GM19035 (cell line): ENCODE results near the gene UPF2.

Source experiments
- ATAC-seq: cut with Tn5 transposase; IDR thresholded peaks from one replicate; pipeline ENCODE4 v1.9.1; 2021; ENCODE audit not compliant: unreplicated experiment

Gene UPF2

DNA sequence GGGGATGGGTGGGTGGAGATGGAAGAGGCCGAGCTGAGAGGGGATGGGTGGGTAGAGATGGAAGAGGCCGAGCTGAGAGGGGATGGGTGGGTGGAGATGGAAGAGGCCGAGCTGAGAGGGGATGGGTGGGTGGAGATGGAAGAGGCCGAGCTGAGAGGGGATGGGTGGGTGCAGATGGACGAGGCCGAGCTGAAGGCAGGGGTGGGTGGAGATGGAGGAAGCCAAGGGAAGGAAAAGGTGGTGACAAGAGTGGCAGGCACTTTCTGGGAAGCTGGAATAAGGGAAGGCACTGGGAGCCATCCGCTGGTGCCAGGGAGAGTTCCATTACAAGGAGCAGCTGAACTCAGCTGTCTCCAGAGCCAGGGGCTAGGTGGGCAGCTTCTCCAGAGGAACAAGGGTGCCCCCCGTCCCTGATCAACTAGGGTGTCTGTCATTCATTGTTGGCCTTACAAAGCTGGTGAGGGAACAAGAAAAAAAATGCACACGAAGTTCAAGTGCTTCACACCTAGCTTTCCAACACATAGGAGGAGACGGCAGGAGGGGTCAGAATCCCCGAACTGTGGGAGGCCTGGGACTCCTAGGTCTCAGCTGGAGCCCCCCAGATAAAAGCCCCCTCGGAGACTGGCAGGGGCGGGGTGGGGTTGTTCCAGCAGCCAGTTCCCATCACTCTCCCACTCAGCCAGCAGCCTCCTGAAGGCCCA is 157.0 kb downstream of the UPF2 start:
- no peak for ATAC-seq

DNA sequence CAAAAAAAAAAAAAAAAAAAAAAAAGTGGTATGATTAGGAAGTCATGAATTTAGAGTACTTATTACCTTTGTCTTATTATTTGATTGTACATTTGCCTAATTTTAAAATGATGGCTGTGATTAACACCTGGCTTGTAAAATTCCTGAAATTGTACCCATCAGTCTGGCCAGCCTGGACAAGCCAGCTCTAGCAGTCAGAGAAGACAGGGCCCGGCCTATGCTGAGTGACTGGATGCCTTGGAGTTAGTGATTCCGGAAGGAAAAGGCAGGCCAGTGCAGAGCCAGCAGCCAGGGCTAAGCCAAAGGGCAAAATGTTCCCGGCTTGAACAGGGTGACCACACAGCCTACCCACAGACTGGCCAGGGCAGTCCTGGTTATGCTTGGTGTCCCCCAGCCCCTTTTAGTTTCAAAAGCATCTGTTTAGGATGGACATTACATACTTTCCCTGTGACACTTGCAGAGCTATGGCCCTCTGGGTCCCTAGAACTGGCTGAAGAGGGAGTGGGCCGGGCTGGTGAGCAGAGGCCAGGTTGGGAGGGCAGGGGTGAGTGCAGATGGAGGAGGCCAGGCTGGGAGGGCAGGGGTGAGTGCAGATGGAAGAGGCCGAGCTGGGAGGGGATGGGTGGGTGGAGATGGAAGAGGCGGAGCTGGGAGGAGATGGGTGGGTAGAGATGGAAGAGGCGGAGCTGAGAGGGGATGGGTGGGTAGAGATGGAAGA is 157.7 kb downstream of the UPF2 start:
- ATAC-seq = no peak

DNA sequence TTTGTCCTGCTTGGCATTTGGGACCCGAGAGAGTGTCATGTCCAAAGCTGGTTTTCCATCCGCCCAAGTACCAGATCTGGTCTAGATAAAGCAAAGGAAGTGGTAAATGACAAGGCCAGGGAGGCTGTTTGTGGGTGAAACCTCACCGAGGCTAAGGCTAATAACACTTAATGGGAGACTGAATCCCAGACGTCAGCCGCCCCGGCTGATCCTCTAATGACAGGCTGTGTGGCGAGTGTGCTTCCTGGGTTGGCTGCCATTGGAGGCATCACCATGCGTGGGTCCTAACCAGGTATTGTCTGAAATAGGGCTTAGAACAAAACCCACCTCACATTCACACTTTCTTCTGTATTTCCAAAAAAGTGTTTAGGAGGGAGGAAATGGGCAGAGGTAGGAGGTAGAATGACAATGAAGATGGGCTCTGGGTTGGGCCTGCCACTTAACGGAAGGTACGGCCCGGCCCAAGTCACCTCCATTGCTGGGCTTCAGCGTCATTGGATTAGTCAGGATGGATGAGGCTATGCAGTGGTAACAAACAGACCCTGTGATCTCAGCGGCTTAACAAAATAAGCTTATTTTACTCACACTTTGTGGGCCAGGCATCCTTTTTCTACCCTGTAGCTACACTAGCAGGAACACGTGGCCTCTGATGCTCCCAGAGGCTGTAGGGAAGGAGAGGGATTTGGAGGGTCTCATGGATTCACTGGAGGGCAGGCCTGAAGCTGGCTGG is 159.8 kb downstream of the UPF2 start:
- ATAC-seq = no peak

DNA sequence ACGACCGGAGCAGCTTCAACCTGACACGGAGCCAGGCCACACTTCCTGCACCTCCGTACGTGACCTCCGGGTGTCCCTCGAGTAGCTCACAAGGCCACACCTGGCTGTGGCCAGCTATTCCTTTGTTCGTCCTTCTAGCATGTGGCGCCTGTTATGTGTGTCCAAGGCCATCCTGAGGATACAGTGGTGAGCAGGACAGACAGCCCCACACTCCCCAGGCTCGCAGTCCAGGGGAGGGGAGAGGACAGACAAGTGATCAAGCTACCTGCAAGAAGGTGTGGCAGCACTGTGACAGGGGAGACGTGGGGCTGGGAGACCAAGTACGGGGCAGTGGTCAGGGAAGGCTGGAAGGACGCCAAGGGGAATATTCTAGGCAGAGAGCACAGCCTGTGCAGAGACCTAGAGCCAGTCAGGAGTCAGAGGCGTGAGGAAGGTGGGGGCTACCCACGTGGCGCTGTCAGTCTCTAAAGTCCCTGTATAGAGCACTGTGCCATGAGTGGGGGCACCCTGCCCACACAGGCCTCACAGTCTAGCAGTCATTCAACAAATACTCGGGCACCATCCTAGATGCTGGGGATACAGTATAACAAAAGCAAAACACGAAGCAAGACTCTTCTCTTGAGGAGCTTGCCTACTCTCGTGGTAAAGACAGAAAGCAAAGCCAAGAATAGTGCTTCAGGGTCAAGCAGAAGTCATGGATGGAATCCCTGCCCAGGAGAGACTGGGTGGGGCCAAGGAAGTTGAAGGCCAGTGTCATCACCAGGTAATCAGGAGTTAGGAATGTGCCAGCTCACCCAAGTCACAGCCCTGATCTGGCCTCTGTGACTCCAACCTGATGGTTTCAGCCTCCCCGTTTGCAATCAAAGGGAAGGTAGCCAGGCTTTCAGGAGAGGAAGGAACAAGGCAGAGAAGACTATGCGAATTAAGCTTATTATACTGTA is 160.9 kb downstream of the UPF2 start:
- ATAC-seq = no peak

DNA sequence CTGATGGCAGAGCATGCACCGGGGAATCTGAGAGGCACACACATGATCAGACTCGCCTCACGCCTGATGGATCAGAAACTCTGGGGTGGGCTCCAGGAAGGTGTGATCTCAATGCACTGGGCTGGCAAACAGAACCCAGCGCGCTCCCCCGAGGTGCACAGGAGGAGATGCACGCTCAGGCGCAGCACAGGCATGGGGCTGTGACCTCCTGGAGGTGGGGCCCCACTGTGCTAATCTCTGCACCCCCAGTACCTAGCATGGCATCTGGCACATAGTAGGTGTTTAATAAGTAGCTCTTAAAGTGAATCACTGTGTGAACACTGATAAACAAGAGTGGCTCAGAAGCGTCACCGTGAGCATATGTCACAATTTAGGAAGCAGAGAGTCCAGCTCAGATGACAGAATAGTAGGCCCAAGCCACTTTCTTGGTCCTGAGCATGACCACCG is 161.6 kb downstream of the UPF2 start:
- no peak for ATAC-seq

DNA sequence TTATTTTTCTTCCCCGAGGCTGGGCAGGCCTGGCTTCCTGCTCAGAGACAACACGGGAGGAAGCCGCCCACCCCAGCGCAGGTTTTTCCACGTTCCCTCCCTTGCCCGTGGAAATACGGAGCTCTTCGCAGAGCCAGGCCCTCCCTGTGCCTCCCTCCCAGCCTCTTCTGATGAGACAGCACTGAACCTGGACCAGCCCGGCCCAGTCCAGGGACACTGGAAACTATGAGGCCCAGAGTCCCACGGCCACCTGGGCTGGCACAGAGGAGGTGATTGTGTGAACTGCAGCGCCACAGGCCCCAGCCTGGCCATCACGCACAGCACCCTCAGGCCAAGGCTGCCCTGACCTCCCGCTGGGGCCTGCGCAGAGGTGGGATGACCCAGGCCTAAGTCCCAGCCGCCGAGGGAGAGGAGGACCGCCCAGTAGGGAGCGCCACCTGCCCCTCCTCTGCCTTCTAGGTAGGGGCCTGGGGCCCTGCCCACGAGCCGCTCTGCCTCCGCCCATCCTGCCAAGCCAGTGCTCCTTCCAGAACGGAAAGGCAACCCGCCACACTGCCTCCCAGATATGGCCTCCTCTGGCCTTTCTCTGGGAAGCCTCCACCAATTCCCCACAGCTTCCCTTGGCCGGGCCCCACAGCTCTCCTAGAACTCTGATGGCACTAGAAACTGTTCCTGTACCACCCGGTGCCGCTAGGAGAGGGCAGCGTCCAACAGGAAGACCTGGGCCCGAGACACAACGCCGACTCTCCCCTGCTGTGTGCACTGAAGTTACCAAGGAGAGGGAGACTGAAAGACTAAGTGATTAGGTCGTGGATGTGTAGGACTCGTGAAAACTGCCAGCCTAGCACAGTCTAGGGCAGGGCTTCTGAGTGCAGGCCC is 162.2 kb downstream of the UPF2 start:
- no peak for ATAC-seq

DNA sequence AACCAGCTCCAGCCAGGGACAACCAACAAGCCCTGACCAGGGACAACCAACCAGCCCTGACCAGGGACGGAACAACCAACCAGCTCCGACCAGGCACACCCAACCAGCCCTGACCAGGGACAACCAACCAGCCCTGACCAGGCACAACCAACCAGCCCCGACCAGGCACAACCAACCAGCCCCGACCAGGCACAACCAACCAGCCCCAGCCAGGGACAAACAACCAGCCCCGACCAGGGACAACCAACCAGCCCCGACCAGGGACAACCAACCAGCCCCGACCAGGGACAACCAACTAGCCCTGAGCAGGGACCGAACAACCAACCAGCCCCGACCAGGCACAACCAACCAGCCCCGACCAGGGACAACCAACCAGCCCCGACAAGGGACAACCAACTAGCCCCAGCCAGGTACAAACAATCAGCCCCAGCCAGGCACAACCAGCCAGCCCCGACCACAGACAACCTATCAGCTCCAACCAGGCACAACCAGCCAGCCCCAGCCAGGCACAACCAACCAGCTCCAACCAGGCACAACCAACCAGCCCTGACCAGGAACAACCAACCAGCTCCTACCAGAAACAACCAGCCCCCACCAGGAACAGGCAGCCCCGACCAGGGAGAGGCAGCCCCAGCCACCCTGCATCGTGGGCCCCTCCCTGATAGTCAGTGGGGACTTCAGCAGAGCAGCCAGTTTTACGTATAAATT is 163.1 kb downstream of the UPF2 start:
- no peak for ATAC-seq

DNA sequence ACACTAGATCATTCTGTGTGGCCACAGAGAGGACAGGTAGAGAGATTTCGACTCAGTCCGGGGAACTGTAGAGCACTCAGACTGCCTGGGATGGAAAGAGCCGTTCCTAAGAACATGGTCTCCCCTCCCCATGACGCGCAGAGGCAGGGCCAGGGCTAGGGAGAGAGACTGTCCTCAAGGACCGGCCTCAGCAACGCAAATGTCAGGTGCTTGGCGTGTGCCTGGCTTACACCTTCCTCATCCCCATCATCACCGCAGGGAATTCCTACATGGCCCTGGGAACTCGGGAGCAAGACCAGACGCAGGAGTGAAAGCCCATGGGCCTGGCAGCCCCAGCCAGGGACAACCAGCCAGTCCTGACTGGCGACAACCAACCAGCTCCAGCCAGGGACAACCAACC is 163.8 kb downstream of the UPF2 start:
- no peak for ATAC-seq

DNA sequence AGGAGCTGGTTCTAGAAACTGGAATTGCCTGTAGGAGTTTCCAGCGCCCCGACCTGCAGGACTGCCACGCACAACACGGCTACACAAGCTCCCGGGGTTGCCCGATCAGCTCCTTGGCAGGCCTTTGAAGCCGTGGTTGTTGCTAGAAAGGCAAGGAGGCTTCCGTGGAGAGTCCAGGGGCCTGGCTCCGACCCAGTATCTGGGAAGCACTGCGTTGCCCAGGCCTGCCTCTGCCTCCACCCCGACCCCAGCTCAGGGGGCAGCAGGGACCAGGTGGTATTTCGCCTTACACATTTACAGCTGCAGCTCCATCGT is 165.1 kb downstream of the UPF2 start:
- no peak for ATAC-seq

DNA sequence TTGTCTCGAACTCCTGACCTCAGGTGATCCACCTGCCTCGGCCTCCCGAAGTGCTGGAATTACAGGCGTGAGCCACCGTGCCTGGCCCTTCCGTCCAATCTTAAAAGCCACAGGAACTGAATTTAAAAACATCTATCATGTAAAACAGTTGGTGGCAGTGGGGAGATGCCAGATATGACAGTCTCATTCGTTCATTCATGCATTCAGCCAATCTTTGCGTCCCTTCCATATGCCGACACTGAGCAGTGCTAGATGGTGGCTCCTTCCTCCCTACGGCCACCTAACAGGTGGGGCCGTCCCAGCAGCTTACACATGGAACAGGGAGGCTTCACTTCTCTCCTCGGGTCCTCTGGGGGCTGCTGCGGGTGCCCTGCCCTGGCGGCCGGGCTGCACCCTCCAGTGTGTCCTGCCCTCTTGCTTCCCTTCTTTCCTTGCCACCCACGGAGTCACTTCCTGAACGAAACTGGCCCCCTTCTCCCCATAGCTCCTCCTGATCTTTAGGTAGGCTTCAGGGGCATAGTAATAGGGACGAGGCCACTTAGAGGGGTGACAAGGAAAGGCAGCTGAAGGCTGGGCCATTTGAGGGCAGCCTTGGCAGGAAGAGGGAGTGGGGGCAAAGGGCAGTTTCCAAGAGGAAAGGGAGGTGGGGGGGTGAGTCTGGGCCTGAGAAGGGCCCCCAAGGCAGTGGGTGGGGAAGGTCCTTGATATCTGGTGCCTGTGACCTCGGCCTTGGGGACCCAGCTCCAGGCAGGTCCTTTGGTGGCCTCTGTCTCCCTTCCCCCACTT is 165.6 kb downstream of the UPF2 start:
- ATAC-seq = no peak

DNA sequence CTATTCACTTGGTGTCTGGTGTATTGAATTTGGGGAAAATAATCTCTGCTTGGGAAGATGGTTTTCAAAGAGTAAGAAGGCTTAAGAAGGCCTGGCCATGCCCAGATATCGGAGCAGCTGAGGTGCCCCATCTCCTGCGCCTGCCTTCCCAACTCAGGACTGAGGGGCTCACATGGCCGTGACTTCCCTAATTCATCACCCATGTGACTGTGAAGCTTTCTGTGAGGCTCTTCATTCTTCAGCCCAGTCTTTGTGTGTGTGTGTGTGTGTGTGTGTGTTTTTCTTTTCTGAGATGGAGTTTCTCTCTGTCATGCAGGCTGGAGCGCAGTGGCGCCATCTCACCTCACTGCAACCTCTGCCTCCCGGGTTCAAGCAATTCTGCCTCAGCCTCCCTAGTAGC is 166.3 kb downstream of the UPF2 start:
- ATAC-seq = no peak

DNA sequence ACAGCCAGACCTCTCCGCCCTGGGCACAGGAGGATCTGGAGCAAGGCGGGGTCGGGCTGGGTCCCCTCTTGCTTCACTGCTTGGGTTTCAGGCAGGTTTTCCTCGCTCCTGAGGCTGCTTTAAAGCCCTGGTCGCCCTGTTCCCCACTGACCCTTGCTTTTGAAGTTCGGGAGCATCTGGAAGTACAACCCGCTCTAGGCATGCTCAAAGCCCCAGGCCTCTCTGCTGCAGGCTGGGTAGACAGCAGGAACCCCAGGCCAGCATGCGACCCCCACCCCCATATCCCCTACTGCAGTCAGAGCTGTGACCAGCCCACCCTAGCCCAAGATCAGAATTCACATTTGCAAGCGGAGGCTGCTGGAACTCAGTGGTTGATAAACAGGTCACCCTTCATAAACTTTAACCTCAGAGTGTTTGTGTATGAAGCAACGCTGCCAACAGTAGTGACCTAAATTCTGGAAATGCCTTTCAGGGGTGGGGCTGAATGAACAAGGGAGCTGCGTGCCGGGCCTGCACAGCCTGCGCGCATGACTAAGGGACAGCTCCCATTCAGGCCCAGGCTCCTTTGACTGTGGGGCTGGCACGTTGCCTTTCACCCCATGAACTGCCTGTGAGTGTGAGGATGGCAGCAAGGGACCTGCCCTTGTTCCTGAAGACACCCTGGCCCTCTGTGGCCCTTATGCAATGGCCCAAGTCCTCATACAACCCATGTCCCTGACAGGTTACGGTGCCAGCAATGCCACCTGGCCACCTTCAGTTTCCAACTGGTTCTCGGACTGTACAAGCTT is 166.9 kb downstream of the UPF2 start:
- ATAC-seq = no peak

DNA sequence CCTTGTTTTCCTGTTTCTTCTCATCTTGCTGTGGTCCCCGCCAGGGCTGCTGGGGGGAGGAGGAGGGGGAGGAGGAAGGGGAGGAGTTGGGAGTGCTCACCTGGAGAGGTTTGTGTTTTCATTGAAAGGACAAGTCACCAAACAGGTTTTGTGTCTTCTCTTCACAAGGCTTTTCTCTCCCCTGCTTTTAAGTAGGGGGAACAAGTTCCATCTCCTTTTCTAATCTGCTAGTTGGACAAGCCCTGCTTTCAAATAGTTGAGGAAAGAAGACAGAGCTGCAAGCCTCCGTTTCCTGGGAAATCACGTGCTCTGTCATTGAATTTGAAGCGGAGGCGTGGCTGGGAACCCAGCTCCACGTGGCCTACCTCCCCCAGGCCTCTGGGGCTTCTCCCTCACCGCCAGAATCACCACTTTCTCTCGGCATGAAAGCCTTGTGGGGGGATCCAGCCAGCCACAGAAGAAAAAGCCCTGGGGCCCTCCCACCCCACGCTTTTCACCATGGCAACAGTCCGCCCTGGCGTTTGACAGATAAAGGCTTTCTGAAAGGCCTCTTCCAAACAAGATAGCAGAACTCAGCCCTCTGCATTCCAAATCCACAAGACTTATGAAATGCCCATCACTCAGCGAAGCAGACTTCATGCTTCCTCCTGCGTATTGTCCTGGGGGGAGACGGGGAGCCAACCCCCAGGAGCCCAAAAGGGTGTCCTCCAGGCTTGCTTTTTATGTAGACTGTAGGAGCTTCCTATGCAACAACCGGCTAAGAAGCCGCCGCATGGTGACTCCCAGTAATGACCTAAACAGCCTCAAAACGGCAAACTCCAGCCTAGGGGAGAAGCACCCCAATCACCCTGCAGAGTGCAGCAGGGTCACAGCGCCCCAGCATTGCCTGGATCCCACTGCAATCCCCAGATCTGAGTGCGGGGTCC is 167.8 kb downstream of the UPF2 start:
- ATAC-seq = no peak

DNA sequence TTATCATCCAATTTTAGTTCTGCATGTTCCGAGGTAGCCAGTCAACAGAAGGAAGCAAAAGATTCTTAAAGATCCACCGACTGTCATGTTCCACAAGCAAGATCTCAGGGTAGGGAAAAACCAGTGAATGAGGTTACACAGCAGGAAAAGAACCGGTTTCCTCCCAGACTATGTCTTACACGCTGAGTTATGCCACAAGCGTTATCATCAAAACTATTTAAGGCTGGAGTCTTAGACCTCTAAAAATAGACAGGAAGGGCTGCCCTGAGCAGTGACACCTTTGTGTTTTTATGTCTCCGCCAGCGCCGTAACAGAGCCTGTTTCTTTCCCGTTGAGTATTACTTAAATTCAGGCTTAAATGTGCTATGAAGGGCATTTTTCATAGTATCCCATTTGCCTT is 171.1 kb downstream of the UPF2 start:
- no peak for ATAC-seq

DNA sequence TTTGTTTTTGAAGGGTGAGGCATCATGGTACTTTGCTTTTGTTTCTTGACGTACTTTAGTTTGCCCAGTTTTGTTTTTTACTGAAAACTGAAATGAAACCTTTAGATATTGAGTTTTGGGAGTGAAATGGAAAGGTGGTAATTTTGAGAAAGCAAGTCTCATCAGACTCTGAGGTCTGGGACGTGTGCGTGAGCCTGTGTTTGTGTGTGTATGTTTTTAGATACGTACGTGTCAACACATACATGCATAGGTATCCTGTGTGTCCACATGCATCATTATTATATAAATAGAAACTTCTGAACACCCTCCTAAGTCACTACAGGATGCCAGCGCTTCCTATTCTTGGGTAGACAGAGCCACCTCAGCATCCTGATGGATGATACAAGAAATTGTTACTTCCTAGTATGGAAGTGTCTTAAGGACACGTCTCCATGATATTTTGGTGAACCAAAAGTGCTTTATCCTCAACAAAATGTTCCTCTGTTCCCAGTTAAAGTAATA is 171.7 kb downstream of the UPF2 start:
- no peak for ATAC-seq

DNA sequence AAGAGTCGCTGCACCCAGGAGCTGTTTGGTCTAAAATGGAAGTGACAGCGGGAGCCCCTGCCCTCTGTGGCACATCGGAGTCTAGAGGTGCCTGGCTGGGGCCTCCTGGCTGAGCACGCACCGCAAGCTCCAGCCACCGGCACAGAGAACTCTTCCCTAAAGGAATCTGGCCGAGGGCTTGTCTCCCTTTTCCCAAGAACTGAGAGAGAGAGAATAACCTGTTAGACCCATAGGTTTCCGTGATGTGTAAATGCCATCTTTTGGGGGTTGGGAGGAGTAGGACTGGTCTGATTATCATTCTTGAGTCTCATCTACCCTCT is 172.2 kb downstream of the UPF2 start:
- no peak for ATAC-seq
